ENCODE data around the gene BUD13. TPM values are rescaled to one million over a fixed set of nuclear protein-coding genes. Genes with fewer than 3 reads are reported as not detected.

BUD13 gene
- total and polyA plus RNA-seq, 2 of the 13 experiments (the other 11 are each of a cell fraction or from before 2014, with no cell fraction given): 13.3 to 25.9 TPM

- no peak for TF ChIP-seq ZBTB7A (CRISPR knock-in tag; IDR thresholded peaks at IDR 0.05)
- peak; percentile 74 for TF ChIP-seq HDAC1 (CRISPR knock-in tag; IDR thresholded peaks at IDR 0.05)
- TF ChIP-seq ZBTB39 (CRISPR knock-in tag; IDR thresholded peaks at IDR 0.05): peak; percentile 83; the same call in 1 of the 2 replicates
- TF ChIP-seq NR1H2 (CRISPR knock-in tag; IDR thresholded peaks at IDR 0.05; ENCODE audit: borderline replicate concordance, low read depth): no peak
- TF ChIP-seq ZC3H13 (CRISPR knock-in tag; IDR thresholded peaks at IDR 0.05): no peak
- peak; percentile 97 to 99 for TF ChIP-seq EP300 (IDR thresholded peaks at IDR 0.05; ENCODE audit: low read depth in 2 of 2, low read length in 2 of 2)
- TF ChIP-seq EP300 (CRISPR knock-in tag; IDR thresholded peaks at IDR 0.05; ENCODE audit: borderline replicate concordance): peak; percentile 97
- TF ChIP-seq, protein P1, sequence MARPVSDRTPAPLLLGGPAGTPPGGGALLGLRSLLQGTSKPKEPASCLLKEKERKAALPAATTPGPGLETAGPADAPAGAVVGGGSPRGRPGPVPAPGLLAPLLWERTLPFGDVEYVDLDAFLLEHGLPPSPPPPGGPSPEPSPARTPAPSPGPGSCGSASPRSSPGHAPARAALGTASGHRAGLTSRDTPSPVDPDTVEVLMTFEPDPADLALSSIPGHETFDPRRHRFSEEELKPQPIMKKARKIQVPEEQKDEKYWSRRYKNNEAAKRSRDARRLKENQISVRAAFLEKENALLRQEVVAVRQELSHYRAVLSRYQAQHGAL (CRISPR knock-in tag; IDR thresholded peaks at IDR 0.05; ENCODE audit: not compliant biosample characterization): peak; percentile 10
- no peak for TF ChIP-seq HNRNPK (IDR thresholded peaks at IDR 0.05; ENCODE audit: low read depth, low read length, poor library complexity, severe bottlenecking)
- TF ChIP-seq ZSCAN9 (CRISPR knock-in tag; IDR thresholded peaks at IDR 0.05; ENCODE audit: borderline replicate concordance): peak; percentile 93
- TF ChIP-seq, protein P2, sequence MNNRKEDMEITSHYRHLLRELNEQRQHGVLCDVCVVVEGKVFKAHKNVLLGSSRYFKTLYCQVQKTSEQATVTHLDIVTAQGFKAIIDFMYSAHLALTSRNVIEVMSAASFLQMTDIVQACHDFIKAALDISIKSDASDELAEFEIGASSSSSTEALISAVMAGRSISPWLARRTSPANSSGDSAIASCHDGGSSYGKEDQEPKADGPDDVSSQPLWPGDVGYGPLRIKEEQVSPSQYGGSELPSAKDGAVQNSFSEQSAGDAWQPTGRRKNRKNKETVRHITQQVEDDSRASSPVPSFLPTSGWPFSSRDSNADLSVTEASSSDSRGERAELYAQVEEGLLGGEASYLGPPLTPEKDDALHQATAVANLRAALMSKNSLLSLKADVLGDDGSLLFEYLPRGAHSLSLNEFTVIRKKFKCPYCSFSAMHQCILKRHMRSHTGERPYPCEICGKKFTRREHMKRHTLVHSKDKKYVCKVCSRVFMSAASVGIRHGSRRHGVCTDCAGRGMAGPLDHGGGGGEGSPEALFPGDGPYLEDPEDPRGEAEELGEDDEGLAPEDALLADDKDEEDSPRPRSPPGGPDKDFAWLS (CRISPR knock-in tag; IDR thresholded peaks at IDR 0.05; ENCODE audit: borderline replicate concordance): no peak
- TF ChIP-seq ZNF17 (CRISPR knock-in tag; IDR thresholded peaks at IDR 0.05): no peak
- peak; percentile 68 for TF ChIP-seq CBFB (CRISPR knock-in tag; IDR thresholded peaks at IDR 0.05)
- TF ChIP-seq, protein P3, sequence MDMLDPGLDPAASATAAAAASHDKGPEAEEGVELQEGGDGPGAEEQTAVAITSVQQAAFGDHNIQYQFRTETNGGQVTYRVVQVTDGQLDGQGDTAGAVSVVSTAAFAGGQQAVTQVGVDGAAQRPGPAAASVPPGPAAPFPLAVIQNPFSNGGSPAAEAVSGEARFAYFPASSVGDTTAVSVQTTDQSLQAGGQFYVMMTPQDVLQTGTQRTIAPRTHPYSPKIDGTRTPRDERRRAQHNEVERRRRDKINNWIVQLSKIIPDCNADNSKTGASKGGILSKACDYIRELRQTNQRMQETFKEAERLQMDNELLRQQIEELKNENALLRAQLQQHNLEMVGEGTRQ (IDR thresholded peaks at IDR 0.05; ENCODE audit: low read depth, low read length): no peak
- TF ChIP-seq, protein P3 (CRISPR knock-in tag; IDR thresholded peaks at IDR 0.05; ENCODE audit: borderline replicate concordance): no peak
- TF ChIP-seq ZNF180 (CRISPR knock-in tag; IDR thresholded peaks at IDR 0.05; ENCODE audit: borderline replicate concordance, low read depth): no peak
- peak; percentile 80; the same call in 1 of the 2 replicates for TF ChIP-seq STAT5B (CRISPR knock-in tag; IDR thresholded peaks at IDR 0.05)
- TF ChIP-seq ATF7 (IDR thresholded peaks at IDR 0.05): no peak
- no peak; the same call in 1 of the 2 replicates for TF ChIP-seq ATF7 (CRISPR knock-in tag; IDR thresholded peaks at IDR 0.05)
- no peak; the same call in 1 of the 2 replicates for TF ChIP-seq ZBTB26 (CRISPR knock-in tag; IDR thresholded peaks at IDR 0.05; ENCODE audit: borderline replicate concordance)
- peak; percentile 89 for TF ChIP-seq HMG20B (CRISPR knock-in tag; conservative IDR thresholded peaks at IDR 0.05)
Observed at GRCh38 chr11:116808262-116809175, 35.7 kb upstream of the BUD13 start (continued).

Measured in HepG2 (cell line).